Measurements from ENCODE around the gene SPTBN1. TPM values are rescaled to one million over a fixed set of nuclear protein-coding genes. Genes with fewer than 3 reads are reported as not detected.

The SPTBN1 gene
- total and polyA plus RNA-seq, 9 donors: 108 to 314 (median 232) TPM

DNA sequence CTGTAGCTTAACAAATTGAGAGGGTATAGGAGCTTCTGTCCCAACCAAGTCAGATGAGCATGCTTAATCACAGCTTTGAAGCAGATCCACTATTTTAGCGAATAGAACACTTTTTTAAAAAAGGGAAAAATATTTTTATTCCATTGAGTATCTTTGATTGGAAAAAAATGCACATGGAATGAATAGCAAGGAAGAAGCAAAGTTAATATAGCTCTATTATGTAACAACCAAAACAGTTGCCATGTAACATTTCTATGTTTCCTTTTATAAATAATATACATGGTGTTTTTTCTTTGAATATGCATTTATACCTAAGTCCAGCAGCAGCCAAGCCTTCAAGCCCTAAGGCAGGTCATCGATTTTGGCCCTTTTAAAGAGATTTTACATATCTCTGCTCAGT, 21.4 kb upstream of the SPTBN1 start:
- Histone ChIP-seq H3K4me3 (no peak overlapping the region), H3K9me3 (no peaks in the 10 kb centered on the region), H3K4me1 (ENCODE audit: insufficient read depth) (peaks cover 19% of the 10 kb centered on the region), H3K36me3 (no peaks in the 10 kb centered on the region), H3K27me3 (no peaks in the 10 kb centered on the region), H3K27ac (peak overlapping the region in 1 of 2 donors; percentile 21)
- no peak for DNase-seq
- intact Hi-C loops (cut with DNase I): no loop called here
- TF ChIP-seq EP300 (IDR thresholded peaks at IDR 0.05): no peak
- TF ChIP-seq, protein P1, sequence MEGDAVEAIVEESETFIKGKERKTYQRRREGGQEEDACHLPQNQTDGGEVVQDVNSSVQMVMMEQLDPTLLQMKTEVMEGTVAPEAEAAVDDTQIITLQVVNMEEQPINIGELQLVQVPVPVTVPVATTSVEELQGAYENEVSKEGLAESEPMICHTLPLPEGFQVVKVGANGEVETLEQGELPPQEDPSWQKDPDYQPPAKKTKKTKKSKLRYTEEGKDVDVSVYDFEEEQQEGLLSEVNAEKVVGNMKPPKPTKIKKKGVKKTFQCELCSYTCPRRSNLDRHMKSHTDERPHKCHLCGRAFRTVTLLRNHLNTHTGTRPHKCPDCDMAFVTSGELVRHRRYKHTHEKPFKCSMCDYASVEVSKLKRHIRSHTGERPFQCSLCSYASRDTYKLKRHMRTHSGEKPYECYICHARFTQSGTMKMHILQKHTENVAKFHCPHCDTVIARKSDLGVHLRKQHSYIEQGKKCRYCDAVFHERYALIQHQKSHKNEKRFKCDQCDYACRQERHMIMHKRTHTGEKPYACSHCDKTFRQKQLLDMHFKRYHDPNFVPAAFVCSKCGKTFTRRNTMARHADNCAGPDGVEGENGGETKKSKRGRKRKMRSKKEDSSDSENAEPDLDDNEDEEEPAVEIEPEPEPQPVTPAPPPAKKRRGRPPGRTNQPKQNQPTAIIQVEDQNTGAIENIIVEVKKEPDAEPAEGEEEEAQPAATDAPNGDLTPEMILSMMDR (IDR thresholded peaks at IDR 0.05): no peak
- TF ChIP-seq POLR2A (IDR thresholded peaks at IDR 0.05): no peak
- 44 to 60% (median 53%) methylated on average over 2 of the region's 2 CpGs for WGBS, 3 donors

DNA sequence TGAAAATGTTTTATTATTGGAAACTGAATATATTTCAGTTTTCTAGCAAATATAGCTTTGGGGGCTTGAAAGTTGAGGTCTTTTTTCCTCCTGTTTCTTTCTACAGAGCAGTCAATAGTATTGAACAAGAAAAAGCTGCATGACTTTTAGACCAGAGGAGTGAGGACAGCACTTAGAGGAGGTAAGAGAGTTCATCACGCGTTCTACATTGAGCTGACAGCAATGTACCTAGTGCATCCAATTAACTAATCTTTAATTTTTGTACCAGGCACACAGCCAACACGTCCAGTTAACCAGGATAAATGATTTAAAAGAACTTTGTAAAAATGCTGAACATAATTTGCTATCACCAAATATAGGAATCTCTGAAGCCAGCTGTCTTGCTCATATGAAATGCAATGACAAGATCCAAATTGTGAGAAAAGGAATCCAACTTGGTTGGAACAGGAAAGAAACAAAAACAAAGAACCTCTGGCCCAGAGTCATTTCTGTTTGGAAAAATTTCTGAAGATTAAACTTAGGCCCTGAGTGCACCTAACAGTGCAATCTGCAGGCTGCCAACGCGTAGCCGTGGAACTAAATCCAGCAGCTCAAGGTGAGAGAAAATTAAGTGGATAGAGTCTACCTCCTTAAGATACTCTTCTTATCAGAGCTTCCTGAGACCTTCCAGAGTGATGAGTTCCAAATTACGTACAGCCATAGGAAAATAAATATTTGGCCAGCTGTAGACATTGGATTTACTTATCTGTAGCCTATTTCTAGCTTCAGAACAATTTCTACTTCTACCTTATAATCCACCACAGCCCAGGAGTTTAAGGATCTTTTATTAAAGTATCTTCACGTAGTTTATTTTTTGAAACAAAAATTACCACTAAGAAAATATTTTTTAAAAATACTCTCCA, 20.6 kb upstream of the SPTBN1 start:
- 24 to 41% (median 27%) methylated on average over 8 of the region's 8 CpGs for WGBS, 3 donors
- DNase-seq: no peak
- intact Hi-C loops (cut with DNase I): no loop called here
- H3K27ac ChIP-seq: peak overlapping the region in 1 of 2 donors; percentile 21
- H3K27me3 ChIP-seq: no peaks in the 10 kb centered on the region
- peaks cover 12% of the 10 kb centered on the region for H3K4me1 ChIP-seq (ENCODE audit: insufficient read depth)
- H3K36me3 ChIP-seq: no peaks in the 10 kb centered on the region
- TF ChIP-seq, protein P1 (IDR thresholded peaks at IDR 0.05): no peak
- TF ChIP-seq EP300 (IDR thresholded peaks at IDR 0.05) (no peak), POLR2A (IDR thresholded peaks at IDR 0.05) (no peak)
- no peak overlapping the region for H3K4me3 ChIP-seq
- H3K9me3 ChIP-seq: no peaks in the 10 kb centered on the region

DNA sequence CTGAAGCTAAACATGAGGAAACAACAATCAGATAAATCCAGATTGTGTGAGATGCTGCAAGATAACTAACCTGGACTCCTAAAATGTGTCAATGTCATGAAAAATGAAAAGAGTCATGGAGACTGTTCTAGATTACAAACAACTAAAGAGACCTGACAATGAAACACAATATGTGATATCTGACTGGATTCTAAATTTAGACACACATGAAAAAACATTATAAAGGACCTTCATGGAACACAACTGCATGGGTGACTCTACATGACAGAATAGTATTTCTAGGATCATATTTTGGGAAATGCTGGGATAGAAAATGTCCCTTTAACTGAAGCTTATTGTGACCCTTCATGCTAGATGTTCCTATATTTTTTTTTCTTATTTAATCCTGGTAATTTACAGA, 18.5 kb upstream of the SPTBN1 start:
- peaks cover 7% of the 10 kb centered on the region for H3K4me1 ChIP-seq (ENCODE audit: insufficient read depth)
- TF ChIP-seq, protein P1 (IDR thresholded peaks at IDR 0.05): no peak
- TF ChIP-seq EP300 (IDR thresholded peaks at IDR 0.05): no peak
- no peak for TF ChIP-seq POLR2A (IDR thresholded peaks at IDR 0.05)
- no peaks in the 10 kb centered on the region for H3K9me3 ChIP-seq
- H3K36me3 ChIP-seq: no peaks in the 10 kb centered on the region
- no peak overlapping the region for H3K27ac ChIP-seq
- H3K4me3 ChIP-seq: no peak overlapping the region
- no peaks in the 10 kb centered on the region for H3K27me3 ChIP-seq
- intact Hi-C loops (cut with DNase I): no loop called here
- DNase-seq: no peak

DNA sequence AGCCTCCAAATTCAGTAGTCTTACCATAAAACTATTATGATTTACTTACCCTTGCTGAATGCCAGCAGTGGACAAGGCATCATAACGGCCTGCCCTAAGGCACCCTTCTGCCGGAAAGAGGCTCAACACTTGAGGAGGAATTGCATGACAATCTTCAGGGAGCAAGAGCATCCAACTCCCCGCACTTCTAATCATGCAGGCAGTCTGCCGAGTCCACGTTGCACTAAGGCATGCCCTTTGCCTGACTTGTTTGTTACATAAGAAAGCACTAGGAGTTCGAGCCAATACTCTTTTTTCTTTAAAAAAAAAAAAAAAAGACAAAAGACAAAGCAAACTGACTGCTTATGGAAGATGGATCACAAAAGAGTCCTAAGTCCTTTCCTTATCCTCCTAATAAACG, 17.9 kb upstream of the SPTBN1 start:
- TF ChIP-seq, protein P1 (IDR thresholded peaks at IDR 0.05): no peak
- TF ChIP-seq POLR2A (IDR thresholded peaks at IDR 0.05): no peak
- no peak overlapping the region for H3K4me3 ChIP-seq
- DNase-seq: peak; percentile 52 to 83 (median 71)
- no peaks in the 10 kb centered on the region for H3K27me3 ChIP-seq
- no peaks in the 10 kb centered on the region for H3K9me3 ChIP-seq
- no peak overlapping the region for H3K27ac ChIP-seq
- peaks cover 7% of the 10 kb centered on the region for H3K4me1 ChIP-seq (ENCODE audit: insufficient read depth)
- intact Hi-C loops (cut with DNase I): no loop called here
- 18 to 21% (median 20%) methylated on average over 7 of the region's 7 CpGs for WGBS, 3 donors
- no peaks in the 10 kb centered on the region for H3K36me3 ChIP-seq

All from ovary (tissue), 9 donors.